ENCODE results near the gene FIBCD1. TPM values are rescaled to one million over a fixed set of nuclear protein-coding genes. Genes with fewer than 3 reads are reported as not detected.

The FIBCD1 gene
- total and polyA plus RNA-seq, 11 donors: 0.24 to 3.9 (median 1.3) TPM; not detected in 2

- Histone ChIP-seq H3K4me3 (no peak overlapping the region), H3K4me1 (peaks cover 0 to 7% (median 0%) of the 10 kb centered on the region in 12 donors), H3K27me3 (peaks cover 0 to 43% (median 0%) of the 10 kb centered on the region in 9 donors), H3K27ac (no peak overlapping the region), H3K9me3 (no peaks in the 10 kb centered on the region), H3K36me3 (no peaks in the 10 kb centered on the region)
- DNase-seq (no peak), ATAC-seq (no peak)
- TF ChIP-seq, protein P1, sequence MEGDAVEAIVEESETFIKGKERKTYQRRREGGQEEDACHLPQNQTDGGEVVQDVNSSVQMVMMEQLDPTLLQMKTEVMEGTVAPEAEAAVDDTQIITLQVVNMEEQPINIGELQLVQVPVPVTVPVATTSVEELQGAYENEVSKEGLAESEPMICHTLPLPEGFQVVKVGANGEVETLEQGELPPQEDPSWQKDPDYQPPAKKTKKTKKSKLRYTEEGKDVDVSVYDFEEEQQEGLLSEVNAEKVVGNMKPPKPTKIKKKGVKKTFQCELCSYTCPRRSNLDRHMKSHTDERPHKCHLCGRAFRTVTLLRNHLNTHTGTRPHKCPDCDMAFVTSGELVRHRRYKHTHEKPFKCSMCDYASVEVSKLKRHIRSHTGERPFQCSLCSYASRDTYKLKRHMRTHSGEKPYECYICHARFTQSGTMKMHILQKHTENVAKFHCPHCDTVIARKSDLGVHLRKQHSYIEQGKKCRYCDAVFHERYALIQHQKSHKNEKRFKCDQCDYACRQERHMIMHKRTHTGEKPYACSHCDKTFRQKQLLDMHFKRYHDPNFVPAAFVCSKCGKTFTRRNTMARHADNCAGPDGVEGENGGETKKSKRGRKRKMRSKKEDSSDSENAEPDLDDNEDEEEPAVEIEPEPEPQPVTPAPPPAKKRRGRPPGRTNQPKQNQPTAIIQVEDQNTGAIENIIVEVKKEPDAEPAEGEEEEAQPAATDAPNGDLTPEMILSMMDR (IDR thresholded peaks at IDR 0.05): no peak
- TF ChIP-seq POLR2A (IDR thresholded peaks at IDR 0.05): no peak
- intact Hi-C loops (cut with DNase I): no loop called here
- WGBS, 4 donors: 82 to 89% (median 83%) methylated on average over 11 to 13 of the region's 13 CpGs
Observed at GRCh38 chr9:130975932-130976841, 37.1 kb upstream of the FIBCD1 start.

- ATAC-seq (no peak), DNase-seq (no peak)
- Histone ChIP-seq H3K4me3 (no peak overlapping the region), H3K27ac (no peak overlapping the region), H3K4me1 (peaks cover 0 to 7% (median 0%) of the 10 kb centered on the region in 12 donors), H3K36me3 (no peaks in the 10 kb centered on the region), H3K27me3 (peaks cover 0 to 38% (median 0%) of the 10 kb centered on the region in 9 donors), H3K9me3 (no peaks in the 10 kb centered on the region)
- 92 to 97% (median 93%) methylated on average over 5 of the region's 5 CpGs for WGBS, 4 donors
- no peak for TF ChIP-seq POLR2A (IDR thresholded peaks at IDR 0.05)
- TF ChIP-seq, protein P1 (IDR thresholded peaks at IDR 0.05): no peak
- intact Hi-C loops (cut with DNase I): no loop called here
Observed at GRCh38 chr9:130975156-130975555, 36.1 kb upstream of the FIBCD1 start.

GRCh38 chr9:130974697-130975096 is 35.6 kb upstream of the FIBCD1 start:
- intact Hi-C loops (cut with DNase I): no loop called here
- DNase-seq (no peak), ATAC-seq (no peak)
- peaks cover 0 to 7% (median 0%) of the 10 kb centered on the region in 12 donors for H3K4me1 ChIP-seq
- WGBS, 4 donors: 76 to 94% (median 91%) methylated on average over 5 of the region's 5 CpGs
- no peaks in the 10 kb centered on the region for H3K36me3 ChIP-seq
- H3K4me3 ChIP-seq: no peak overlapping the region
- TF ChIP-seq POLR2A (IDR thresholded peaks at IDR 0.05): no peak
- TF ChIP-seq, protein P1 (IDR thresholded peaks at IDR 0.05): no peak
- H3K27ac ChIP-seq: no peak overlapping the region
- H3K27me3 ChIP-seq: peaks cover 0 to 34% (median 0%) of the 10 kb centered on the region in 9 donors
- H3K9me3 ChIP-seq: no peaks in the 10 kb centered on the region

- intact Hi-C loops (cut with DNase I): no loop called here
- ATAC-seq (no peak), DNase-seq (peak in 1 of 5 donors; percentile 36)
- Histone ChIP-seq H3K27me3 (peaks cover 0 to 34% (median 0%) of the 10 kb centered on the region in 9 donors), H3K9me3 (no peaks in the 10 kb centered on the region), H3K27ac (no peak overlapping the region), H3K36me3 (no peaks in the 10 kb centered on the region), H3K4me1 (peaks cover 0 to 7% (median 0%) of the 10 kb centered on the region in 12 donors), H3K4me3 (no peak overlapping the region)
- TF ChIP-seq, protein P1 (IDR thresholded peaks at IDR 0.05): no peak
- no peak for TF ChIP-seq POLR2A (IDR thresholded peaks at IDR 0.05)
- 62 to 75% (median 71%) methylated on average over 19 to 21 of the region's 21 CpGs for WGBS, 4 donors
Observed at GRCh38 chr9:130973686-130974281, 34.7 kb upstream of the FIBCD1 start.
